ENCODE data around the gene ZNF660.
"Not testable (repeated sequence)": the region's sequence is repeated elsewhere in the genome, so short reads cannot be mapped to it uniquely, and the experiment has no call there.

The ZNF660 gene

DNA sequence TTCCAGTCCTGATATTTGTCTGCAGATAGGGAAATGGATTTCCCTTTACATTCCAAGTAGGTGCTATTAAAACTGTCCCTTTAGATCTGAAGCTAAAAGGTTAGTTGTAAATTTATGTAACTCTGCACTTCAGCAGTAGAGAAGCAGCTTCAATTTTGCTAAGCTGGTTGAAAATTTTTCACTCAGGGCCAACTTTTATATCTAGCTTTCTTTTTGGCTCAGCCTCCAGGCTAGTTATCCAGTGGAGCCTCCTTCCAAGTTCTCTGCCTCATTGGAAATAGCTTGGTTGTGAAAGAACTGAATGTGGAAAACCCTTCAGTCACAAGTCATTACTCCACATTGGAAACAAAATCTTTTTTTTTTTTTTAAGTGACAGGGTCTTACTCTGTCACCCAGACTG, 8.2 kb upstream of the ZNF660 start:
- no peak overlapping the region for H3K27ac ChIP-seq
- no peak overlapping the region for H3K9ac ChIP-seq
- H3K36me3 ChIP-seq (ENCODE audit: control insufficient read depth, insufficient read depth, low read length) = no peaks in the 10 kb centered on the region
- H2AFZ ChIP-seq = no peak overlapping the region
- no peaks in the 10 kb centered on the region for H3K9me3 ChIP-seq (ENCODE audit: control insufficient read depth, low read length)
- TF ChIP-seq, protein P1, sequence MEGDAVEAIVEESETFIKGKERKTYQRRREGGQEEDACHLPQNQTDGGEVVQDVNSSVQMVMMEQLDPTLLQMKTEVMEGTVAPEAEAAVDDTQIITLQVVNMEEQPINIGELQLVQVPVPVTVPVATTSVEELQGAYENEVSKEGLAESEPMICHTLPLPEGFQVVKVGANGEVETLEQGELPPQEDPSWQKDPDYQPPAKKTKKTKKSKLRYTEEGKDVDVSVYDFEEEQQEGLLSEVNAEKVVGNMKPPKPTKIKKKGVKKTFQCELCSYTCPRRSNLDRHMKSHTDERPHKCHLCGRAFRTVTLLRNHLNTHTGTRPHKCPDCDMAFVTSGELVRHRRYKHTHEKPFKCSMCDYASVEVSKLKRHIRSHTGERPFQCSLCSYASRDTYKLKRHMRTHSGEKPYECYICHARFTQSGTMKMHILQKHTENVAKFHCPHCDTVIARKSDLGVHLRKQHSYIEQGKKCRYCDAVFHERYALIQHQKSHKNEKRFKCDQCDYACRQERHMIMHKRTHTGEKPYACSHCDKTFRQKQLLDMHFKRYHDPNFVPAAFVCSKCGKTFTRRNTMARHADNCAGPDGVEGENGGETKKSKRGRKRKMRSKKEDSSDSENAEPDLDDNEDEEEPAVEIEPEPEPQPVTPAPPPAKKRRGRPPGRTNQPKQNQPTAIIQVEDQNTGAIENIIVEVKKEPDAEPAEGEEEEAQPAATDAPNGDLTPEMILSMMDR (IDR thresholded peaks at IDR 0.05) = no peak
- no peaks in the 10 kb centered on the region for H3K27me3 ChIP-seq (ENCODE audit: control insufficient read depth, insufficient read depth, low read length)
- H3K4me3 ChIP-seq (ENCODE audit: low read depth, low read length) = no peak overlapping the region
- H3K4me1 ChIP-seq = no peaks in the 10 kb centered on the region
- H3K79me2 ChIP-seq = no peaks in the 10 kb centered on the region
- no peak overlapping the region for H3K4me2 ChIP-seq (ENCODE audit: low read length)

GRCh38 chr3:44577354-44577952, 7.3 kb upstream of the ZNF660 start:
- not testable (repeated sequence) for H3K4me2 ChIP-seq (ENCODE audit: low read length); H2AFZ ChIP-seq; H3K4me3 ChIP-seq (ENCODE audit: low read depth, low read length); H3K36me3 ChIP-seq (ENCODE audit: control insufficient read depth, insufficient read depth, low read length); H3K9ac ChIP-seq; H3K27ac ChIP-seq; H3K4me1 ChIP-seq; H3K79me2 ChIP-seq; H3K9me3 ChIP-seq (ENCODE audit: control insufficient read depth, low read length); H3K27me3 ChIP-seq (ENCODE audit: control insufficient read depth, insufficient read depth, low read length)

DNA sequence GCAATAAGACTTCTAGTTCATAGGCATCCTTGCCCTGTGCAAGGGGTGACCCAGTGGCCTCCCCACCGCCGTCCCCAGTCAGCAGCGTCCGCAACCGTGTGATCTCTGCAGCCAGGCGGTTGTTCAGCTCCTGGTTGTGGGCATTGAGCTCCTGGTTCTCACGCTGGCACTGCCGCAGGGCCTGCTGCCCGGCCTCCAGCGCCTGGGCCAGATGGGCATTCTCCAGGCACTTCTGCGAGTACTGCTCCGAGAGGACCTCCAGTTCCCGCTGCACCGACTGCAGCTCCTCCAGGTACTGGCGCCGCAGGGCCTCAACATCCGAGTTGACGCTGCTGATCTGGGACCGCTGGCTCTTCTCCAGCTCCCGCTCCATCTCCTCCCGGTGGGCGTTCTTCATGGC, 6.4 kb upstream of the ZNF660 start:
- not testable (repeated sequence) for H3K27ac ChIP-seq; H3K9ac ChIP-seq; H3K79me2 ChIP-seq; H3K4me1 ChIP-seq; H3K36me3 ChIP-seq (ENCODE audit: control insufficient read depth, insufficient read depth, low read length); H3K27me3 ChIP-seq (ENCODE audit: control insufficient read depth, insufficient read depth, low read length); H3K9me3 ChIP-seq (ENCODE audit: control insufficient read depth, low read length); H3K4me2 ChIP-seq (ENCODE audit: low read length); H3K4me3 ChIP-seq (ENCODE audit: low read depth, low read length); H2AFZ ChIP-seq

- not testable (repeated sequence) for H3K36me3 ChIP-seq (ENCODE audit: control insufficient read depth, insufficient read depth, low read length); H3K4me2 ChIP-seq (ENCODE audit: low read length); H3K79me2 ChIP-seq; H3K27ac ChIP-seq; H3K4me1 ChIP-seq; H3K9ac ChIP-seq; H3K4me3 ChIP-seq (ENCODE audit: low read depth, low read length); H2AFZ ChIP-seq; H3K9me3 ChIP-seq (ENCODE audit: control insufficient read depth, low read length); H3K27me3 ChIP-seq (ENCODE audit: control insufficient read depth, insufficient read depth, low read length)
Measured at GRCh38 chr3:44578924-44579515, 5.7 kb upstream of the ZNF660 start.

DNA sequence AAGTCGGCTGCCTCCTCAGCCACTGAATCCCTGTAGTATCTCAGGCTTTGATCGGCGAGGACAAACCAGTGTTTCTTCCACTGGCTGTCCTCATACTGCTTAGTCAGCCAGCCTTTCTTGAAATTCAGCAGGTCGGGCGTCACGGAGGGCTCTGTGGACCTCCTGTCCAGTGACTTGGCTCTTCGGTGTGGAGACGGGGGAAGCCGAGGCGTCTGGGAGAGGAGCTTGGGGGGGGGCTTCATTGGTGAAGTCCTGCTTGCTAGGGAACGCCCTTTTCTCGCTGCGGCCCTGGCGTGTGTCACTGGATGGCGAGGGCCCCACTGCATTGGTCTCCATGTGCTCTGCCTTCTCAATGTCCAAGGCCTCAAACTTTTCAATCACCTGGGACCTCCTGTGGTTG, 5.0 kb upstream of the ZNF660 start:
- not testable (repeated sequence) for H3K4me2 ChIP-seq (ENCODE audit: low read length); H3K27me3 ChIP-seq (ENCODE audit: control insufficient read depth, insufficient read depth, low read length); H2AFZ ChIP-seq; H3K27ac ChIP-seq; H3K9ac ChIP-seq; H3K36me3 ChIP-seq (ENCODE audit: control insufficient read depth, insufficient read depth, low read length); H3K79me2 ChIP-seq; H3K4me3 ChIP-seq (ENCODE audit: low read depth, low read length); H3K4me1 ChIP-seq; H3K9me3 ChIP-seq (ENCODE audit: control insufficient read depth, low read length)

DNA sequence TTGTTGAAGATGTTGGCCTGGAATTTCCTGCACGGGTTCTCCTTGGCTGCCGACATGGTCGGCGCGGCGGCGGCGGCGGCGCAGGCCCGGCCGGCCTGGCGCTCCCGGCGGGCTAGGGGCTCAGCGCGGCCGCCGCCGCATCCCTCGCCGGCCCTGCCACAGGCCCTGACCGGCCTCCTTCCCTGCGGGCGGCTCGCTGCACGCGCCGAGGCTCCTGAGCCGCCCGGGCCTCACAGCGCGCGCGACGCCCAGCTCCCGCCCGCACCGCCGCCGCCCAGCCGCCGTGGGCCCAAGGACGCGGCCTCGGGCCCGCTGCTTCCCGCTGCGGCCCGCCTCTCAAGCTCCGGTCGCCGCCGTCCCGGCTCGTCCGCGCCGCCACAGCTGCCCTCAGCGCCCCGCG, 3.8 kb upstream of the ZNF660 start:
- H3K9me3 ChIP-seq (ENCODE audit: control insufficient read depth, low read length); H3K4me2 ChIP-seq (ENCODE audit: low read length); H3K79me2 ChIP-seq; H3K27ac ChIP-seq; H3K4me3 ChIP-seq (ENCODE audit: low read depth, low read length); H3K36me3 ChIP-seq (ENCODE audit: control insufficient read depth, insufficient read depth, low read length); H3K9ac ChIP-seq; H3K27me3 ChIP-seq (ENCODE audit: control insufficient read depth, insufficient read depth, low read length); H3K4me1 ChIP-seq; H2AFZ ChIP-seq: not testable (repeated sequence)

DNA sequence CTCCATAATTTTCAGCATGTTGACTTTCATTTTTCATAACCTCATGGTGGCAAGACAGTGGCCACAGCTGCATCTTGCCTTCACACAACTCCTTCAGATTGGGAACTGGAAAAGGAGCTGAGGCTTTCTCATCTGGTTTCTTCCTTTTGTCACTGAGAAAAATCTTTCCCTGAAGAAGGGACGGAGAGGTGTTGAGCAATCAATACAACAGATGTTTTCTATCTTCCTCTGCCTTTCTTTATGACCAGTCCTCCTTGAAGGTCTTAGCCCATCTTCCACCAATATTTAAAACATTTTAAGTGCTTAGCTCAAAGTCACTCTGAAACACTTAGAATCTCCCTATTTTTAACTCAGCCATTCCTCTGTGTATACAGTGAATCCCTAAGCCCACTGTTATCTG, 11.9 kb downstream of the ZNF660 start:
- no peaks in the 10 kb centered on the region for H3K79me2 ChIP-seq
- no peaks in the 10 kb centered on the region for H3K4me1 ChIP-seq
- H3K27ac ChIP-seq = no peak overlapping the region
- H3K9me3 ChIP-seq (ENCODE audit: control insufficient read depth, low read length) = no peaks in the 10 kb centered on the region
- no peaks in the 10 kb centered on the region for H3K27me3 ChIP-seq (ENCODE audit: control insufficient read depth, insufficient read depth, low read length)
- peaks cover 3% of the 10 kb centered on the region for H3K36me3 ChIP-seq (ENCODE audit: control insufficient read depth, insufficient read depth, low read length)
- H3K4me2 ChIP-seq (ENCODE audit: low read length) = no peak overlapping the region
- TF ChIP-seq, protein P1 (IDR thresholded peaks at IDR 0.05) = no peak
- no peak overlapping the region for H3K9ac ChIP-seq
- no peak overlapping the region for H2AFZ ChIP-seq
- H3K4me3 ChIP-seq (ENCODE audit: low read depth, low read length) = no peak overlapping the region
